Smooth muscle cell (in vitro differentiated cells): Measurements from ENCODE around the gene TXNL4A. TPM values are rescaled to one million over a fixed set of nuclear protein-coding genes. Genes with fewer than 3 reads are reported as not detected.

Experiments
- DNase-seq: peaks from one replicate; lab custom pipeline; 2025; ENCODE audit not compliant: unreplicated experiment; lab: John Stamatoyannopoulos, UW
- H2AFZ ChIP-seq: fragments of 200-600 bp; sonication (generic); 2 replicates; pipeline ENCODE4 v1.6.0; 2016; ENCODE audit warnings: antibody characterized with exemption, low read depth, mild to moderate bottlenecking
- H3F3A ChIP-seq: fragments of 200-600 bp; sonication (generic); 2 replicates; pipeline ENCODE4 v1.6.0; 2017; ENCODE audit warnings: antibody characterized with exemption, low read depth
- H3K27ac ChIP-seq: fragments of 200-600 bp; sonication (generic); 2 replicates; pipeline ENCODE4 v1.5.1; 2016; ENCODE audit warnings: low read depth, mild to moderate bottlenecking
- H3K27me3 ChIP-seq: fragments of 200-600 bp; sonication (generic); 2 replicates; pipeline ENCODE4 v1.6.1; 2016; ENCODE audit warnings: low read depth, mild to moderate bottlenecking
- H3K36me3 ChIP-seq: fragments of 200-600 bp; sonication (generic); 2 replicates; pipeline ENCODE4 v1.5.1; 2016; ENCODE audit warnings: low read depth
- H3K4me1 ChIP-seq: fragments of 200-600 bp; sonication (generic); 2 replicates; pipeline ENCODE4 v1.5.1; 2016; ENCODE audit warnings: low read depth
- H3K4me2 ChIP-seq: fragments of 200-600 bp; sonication (generic); 2 replicates; pipeline ENCODE4 v1.6.0; 2016; ENCODE audit warnings: mild to moderate bottlenecking
- H3K4me3 ChIP-seq: fragments of 200-600 bp; sonication (generic); 2 replicates; pipeline ENCODE4 v1.5.1; 2016; ENCODE audit warnings: mild to moderate bottlenecking
- H3K79me2 ChIP-seq: fragments of 200-600 bp; sonication (generic); 2 replicates; pipeline ENCODE4 v1.6.0; 2016; ENCODE audit warnings: low read depth, mild to moderate bottlenecking
- H3K9ac ChIP-seq: fragments of 200-600 bp; sonication (generic); 2 replicates; pipeline ENCODE4 v1.6.0; 2016; ENCODE audit warnings: low read depth
- H3K9me3 ChIP-seq: fragments of 200-600 bp; sonication (generic); replicated peaks from 2 replicates; pipeline ENCODE4 v1.5.1; 2016; ENCODE audit warnings: low read depth
- H4K20me1 ChIP-seq: fragments of 200-600 bp; sonication (generic); 2 replicates; pipeline ENCODE4 v1.6.0; 2016; ENCODE audit warnings: low read depth
- WGBS: methylation state at CpG from one replicate; pipeline ENCODE4 v1.1.7; 2016; ENCODE audit warnings: low lambda C conversion rate; 5-methylcytosine and 5-hydroxymethylcytosine counted together
- polyA plus RNA-seq: library from polyadenylated mRNA; unstranded; fragments of >200 nt; fragmentation: Nextera tagmentation; extraction: Ambion mirVana; gene quantifications from 2 replicates; pipeline ENCODE4 v1.2.1, GENCODE V29; 2016
- total RNA-seq: library from RNA; depleted of rRNA; stranded (reverse); fragments of >200 nt; gene quantifications from 2 replicates; pipeline ENCODE4 v1.2.3, GENCODE V29; 2014
- TF ChIP-seq, protein P1 (sequence below): fragments of 200-600 bp; sonication (generic); IDR thresholded peaks from 2 replicates; pipeline ENCODE4 v1.5.1; 2017; ENCODE audit warnings: borderline replicate concordance, mild to moderate bottlenecking, antibody characterized with exemption; ENCODE audit not compliant: insufficient read depth, poor library complexity, severe bottlenecking

The TXNL4A gene
- total and polyA plus RNA-seq, 2 experiments from 2014 or later: 62.2 to 243 TPM

DNA sequence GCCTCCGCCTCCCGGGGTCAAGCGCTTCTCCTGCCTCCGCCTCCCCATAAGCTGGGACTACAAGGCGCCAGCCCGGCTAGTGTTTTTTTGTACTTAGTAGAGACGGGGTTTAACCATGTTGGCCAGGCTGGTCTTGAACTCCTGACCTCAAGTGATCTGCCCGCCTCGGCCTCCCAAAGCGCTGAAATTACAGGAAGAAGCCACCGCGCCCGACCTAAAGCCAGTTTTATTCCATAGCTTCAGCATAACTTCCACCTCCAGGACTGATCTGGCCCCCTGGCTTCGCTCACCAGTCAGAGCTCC is 783 bp upstream of the TXNL4A start:
- Histone ChIP-seq H3K27ac (peak overlapping the region; percentile 82), H3K4me2 (peak overlapping the region; percentile 96), H3K36me3 (no peaks in the 10 kb centered on the region), H4K20me1 (peaks cover 36% of the 10 kb centered on the region), H3F3A (peaks cover 5% of the 10 kb centered on the region), H3K27me3 (no peaks in the 10 kb centered on the region), H2AFZ (peak overlapping the region; percentile 82), H3K9ac (peak overlapping the region; percentile 81), H3K9me3 (no peaks in the 10 kb centered on the region), H3K79me2 (peaks cover 41% of the 10 kb centered on the region), H3K4me3 (peak overlapping the region; percentile 89), H3K4me1 (peaks cover 10% of the 10 kb centered on the region)
- WGBS: 72% methylated on average over 14 of the region's 14 CpGs
- no peak for DNase-seq
- TF ChIP-seq, protein P1, sequence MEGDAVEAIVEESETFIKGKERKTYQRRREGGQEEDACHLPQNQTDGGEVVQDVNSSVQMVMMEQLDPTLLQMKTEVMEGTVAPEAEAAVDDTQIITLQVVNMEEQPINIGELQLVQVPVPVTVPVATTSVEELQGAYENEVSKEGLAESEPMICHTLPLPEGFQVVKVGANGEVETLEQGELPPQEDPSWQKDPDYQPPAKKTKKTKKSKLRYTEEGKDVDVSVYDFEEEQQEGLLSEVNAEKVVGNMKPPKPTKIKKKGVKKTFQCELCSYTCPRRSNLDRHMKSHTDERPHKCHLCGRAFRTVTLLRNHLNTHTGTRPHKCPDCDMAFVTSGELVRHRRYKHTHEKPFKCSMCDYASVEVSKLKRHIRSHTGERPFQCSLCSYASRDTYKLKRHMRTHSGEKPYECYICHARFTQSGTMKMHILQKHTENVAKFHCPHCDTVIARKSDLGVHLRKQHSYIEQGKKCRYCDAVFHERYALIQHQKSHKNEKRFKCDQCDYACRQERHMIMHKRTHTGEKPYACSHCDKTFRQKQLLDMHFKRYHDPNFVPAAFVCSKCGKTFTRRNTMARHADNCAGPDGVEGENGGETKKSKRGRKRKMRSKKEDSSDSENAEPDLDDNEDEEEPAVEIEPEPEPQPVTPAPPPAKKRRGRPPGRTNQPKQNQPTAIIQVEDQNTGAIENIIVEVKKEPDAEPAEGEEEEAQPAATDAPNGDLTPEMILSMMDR: no peak

DNA sequence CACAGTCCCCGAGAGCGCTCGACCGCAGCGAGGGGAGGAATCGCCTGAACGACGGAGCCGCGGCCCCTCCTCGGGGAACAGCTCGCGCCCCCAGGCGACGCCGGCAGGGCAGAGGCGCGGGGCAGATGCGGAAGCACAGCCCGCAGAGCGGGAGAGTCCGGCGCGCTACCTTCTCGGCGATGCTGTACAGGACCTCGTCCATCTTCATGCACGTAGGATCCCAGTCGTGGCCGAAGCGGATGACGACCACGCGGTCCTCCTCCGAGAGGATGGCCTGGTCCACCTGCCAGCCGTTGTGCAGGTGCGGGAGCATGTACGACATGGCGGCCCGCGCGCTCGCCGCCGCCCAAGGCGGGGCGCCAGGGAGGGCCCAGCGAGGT is 302 bp downstream of the TXNL4A start:
- no peaks in the 10 kb centered on the region for H3K9me3 ChIP-seq
- peaks cover 10% of the 10 kb centered on the region for H3K4me1 ChIP-seq
- H4K20me1 ChIP-seq: peaks cover 47% of the 10 kb centered on the region
- under 1% methylated on average over 46 of the region's 48 CpGs for WGBS
- H3K36me3 ChIP-seq: no peaks in the 10 kb centered on the region
- H3K9ac ChIP-seq: peak overlapping the region; percentile 81
- TF ChIP-seq, protein P1: no peak
- peak overlapping the region; percentile 96 for H3K4me2 ChIP-seq
- DNase-seq: peak; percentile 45
- no peaks in the 10 kb centered on the region for H3K27me3 ChIP-seq
- peak overlapping the region; percentile 82 for H3K27ac ChIP-seq
- H3K4me3 ChIP-seq: peak overlapping the region; percentile 89
- peaks cover 52% of the 10 kb centered on the region for H3K79me2 ChIP-seq
- H3F3A ChIP-seq: peaks cover 5% of the 10 kb centered on the region
- H2AFZ ChIP-seq: peak overlapping the region; percentile 82

DNA sequence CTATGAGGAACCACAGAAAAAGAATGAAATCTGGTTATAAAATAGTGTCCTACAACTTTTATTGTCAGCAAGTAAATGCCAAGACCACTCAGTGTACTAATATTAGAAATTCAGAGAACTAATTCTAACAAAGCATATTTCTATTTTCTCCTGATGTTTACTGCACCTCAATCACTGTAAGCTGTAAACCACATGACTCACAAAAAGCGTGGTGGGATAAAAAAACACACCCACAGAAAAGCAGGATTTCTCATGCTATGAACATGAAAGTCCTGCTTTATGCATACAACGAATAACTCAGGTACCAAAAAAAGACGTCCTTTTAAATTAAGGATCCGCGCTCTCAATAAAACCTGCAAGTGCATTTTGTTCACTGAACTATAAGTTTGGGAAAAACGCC is 797 bp downstream of the TXNL4A start:
- peak overlapping the region; percentile 89 for H3K4me3 ChIP-seq
- WGBS: 0% methylated on average over 6 of the region's 6 CpGs
- peaks cover 52% of the 10 kb centered on the region for H4K20me1 ChIP-seq
- H2AFZ ChIP-seq: peak overlapping the region; percentile 82
- TF ChIP-seq, protein P1: no peak
- H3K79me2 ChIP-seq: peaks cover 57% of the 10 kb centered on the region
- no peaks in the 10 kb centered on the region for H3K27me3 ChIP-seq
- no peak for DNase-seq
- H3F3A ChIP-seq: peaks cover 5% of the 10 kb centered on the region
- no peaks in the 10 kb centered on the region for H3K36me3 ChIP-seq
- H3K4me2 ChIP-seq: peak overlapping the region; percentile 96
- no peaks in the 10 kb centered on the region for H3K9me3 ChIP-seq
- H3K27ac ChIP-seq: peak overlapping the region; percentile 82
- H3K9ac ChIP-seq: peak overlapping the region; percentile 81
- H3K4me1 ChIP-seq: peaks cover 10% of the 10 kb centered on the region

DNA sequence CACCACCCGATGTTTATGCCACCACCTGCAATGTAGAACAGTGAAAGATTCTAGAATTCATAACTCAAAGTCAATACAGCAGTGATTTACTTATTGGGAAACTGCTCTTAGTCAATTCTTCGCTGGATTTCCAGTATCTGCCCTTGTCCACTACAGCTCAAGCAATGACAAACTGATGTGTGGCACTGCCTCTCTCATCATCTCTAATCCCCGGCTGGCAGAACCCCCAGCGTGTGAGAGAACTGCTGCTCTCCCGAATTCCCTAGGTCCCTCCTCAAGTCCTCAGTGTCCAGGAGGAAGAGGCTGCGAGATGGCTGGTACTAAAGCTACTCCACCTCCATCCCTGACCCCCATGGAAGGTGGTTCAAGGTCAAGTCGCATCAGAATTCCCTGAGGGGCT is 1.6 kb downstream of the TXNL4A start:
- no peak overlapping the region for H3K27ac ChIP-seq
- no peaks in the 10 kb centered on the region for H3K27me3 ChIP-seq
- peak overlapping the region; percentile 81 for H3K9ac ChIP-seq
- no peaks in the 10 kb centered on the region for H3K36me3 ChIP-seq
- 62% methylated on average over 7 of the region's 7 CpGs for WGBS
- H2AFZ ChIP-seq: no peak overlapping the region
- peaks cover 10% of the 10 kb centered on the region for H3K4me1 ChIP-seq
- no peaks in the 10 kb centered on the region for H3K9me3 ChIP-seq
- H4K20me1 ChIP-seq: peaks cover 60% of the 10 kb centered on the region
- H3F3A ChIP-seq: peaks cover 5% of the 10 kb centered on the region
- TF ChIP-seq, protein P1: no peak
- peak overlapping the region; percentile 89 for H3K4me3 ChIP-seq
- no peak for DNase-seq
- H3K79me2 ChIP-seq: peaks cover 65% of the 10 kb centered on the region
- H3K4me2 ChIP-seq: peak overlapping the region; percentile 96
